Hepatocyte (in vitro differentiated cells): Measurements from ENCODE around the gene TAF4. TPM values are rescaled to one million over a fixed set of nuclear protein-coding genes. Genes with fewer than 3 reads are reported as not detected.

Source experiments
- DNase-seq: peaks from one replicate; pipeline ENCODE4 v3.0.0-alpha.2; 2016; ENCODE audit warnings: low spot score
- H2AFZ ChIP-seq: fragments of 200-600 bp; sonication (generic); 2 replicates; pipeline ENCODE4 v1.6.0; 2016; ENCODE audit warnings: antibody characterized with exemption, mild to moderate bottlenecking
- H3K27ac ChIP-seq: fragments of 200-600 bp; sonication (generic); 2 replicates; pipeline ENCODE4 v1.5.1; 2016; ENCODE audit warnings: mild to moderate bottlenecking
- H3K27me3 ChIP-seq: fragments of 200-600 bp; sonication (generic); 2 replicates; pipeline ENCODE4 v1.6.1; 2016
- H3K36me3 ChIP-seq: fragments of 200-600 bp; sonication (generic); replicated peaks from 2 replicates; pipeline ENCODE4 v1.5.1; 2016; ENCODE audit warnings: low read depth; ENCODE audit not compliant: insufficient read depth
- H3K4me1 ChIP-seq: fragments of 200-600 bp; sonication (generic); 2 replicates; pipeline ENCODE4 v1.5.1; 2016; ENCODE audit warnings: mild to moderate bottlenecking, moderate library complexity; ENCODE audit not compliant: insufficient read depth
- H3K4me2 ChIP-seq: fragments of 200-600 bp; sonication (generic); 2 replicates; pipeline ENCODE4 v1.6.0; 2016
- H3K4me3 ChIP-seq: fragments of 200-600 bp; sonication (generic); 2 replicates; pipeline ENCODE4 v1.5.1; 2016; ENCODE audit warnings: mild to moderate bottlenecking
- H3K79me2 ChIP-seq: fragments of 200-600 bp; sonication (generic); 2 replicates; pipeline ENCODE4 v1.6.0; 2017; ENCODE audit warnings: mild to moderate bottlenecking
- H3K9me2 ChIP-seq: fragments of 200-600 bp; sonication (generic); replicated peaks from 2 replicates; pipeline ENCODE4 v1.6.0; 2017; ENCODE audit warnings: mild to moderate bottlenecking; ENCODE audit not compliant: insufficient read depth
- H3K9me3 ChIP-seq: fragments of 200-600 bp; sonication (generic); 2 replicates; pipeline ENCODE4 v1.5.1; 2016; ENCODE audit warnings: low read depth, mild to moderate bottlenecking
- H4K20me1 ChIP-seq: fragments of 200-600 bp; sonication (generic); 2 replicates; pipeline ENCODE4 v1.6.0; 2016; ENCODE audit warnings: mild to moderate bottlenecking; ENCODE audit not compliant: insufficient read depth, poor library complexity, severe bottlenecking
- EZH2 ChIP-seq: fragments of 200-600 bp; sonication (generic); IDR thresholded peaks from 2 replicates; pipeline ENCODE4 v1.6.1; 2016; ENCODE audit warnings: antibody characterized with exemption, mild to moderate bottlenecking, borderline replicate concordance
- EZH2phosphoT487 ChIP-seq: fragments of 200-600 bp; sonication (generic); IDR thresholded peaks from one replicate; pipeline ENCODE4 v1.6.1; 2018; ENCODE audit warnings: antibody characterized with exemption, mild to moderate bottlenecking, low read depth, moderate library complexity; ENCODE audit not compliant: unreplicated experiment, severe bottlenecking
- WGBS: methylation state at CpG from one replicate; pipeline ENCODE4 v1.1.6; 2016; ENCODE audit warnings: low lambda C conversion rate; ENCODE audit errors: missing lambda C conversion rate; 5-methylcytosine and 5-hydroxymethylcytosine counted together
- polyA plus RNA-seq: library from polyadenylated mRNA; unstranded; fragments of >200 nt; fragmentation: Nextera tagmentation; extraction: Ambion mirVana; gene quantifications from 2 replicates; pipeline ENCODE4 v1.2.1, GENCODE V29; 2016
- total RNA-seq: library from RNA; depleted of rRNA; stranded (reverse); fragments of >200 nt; gene quantifications from 2 replicates; pipeline ENCODE4 v1.2.3, GENCODE V29; 2014
- TF ChIP-seq, protein P1 (sequence below): fragments of 200-600 bp; sonication (generic); IDR thresholded peaks from 2 replicates; pipeline ENCODE4 v1.5.1; 2016; ENCODE audit warnings: antibody characterized with exemption, mild to moderate bottlenecking; ENCODE audit not compliant: poor library complexity

Gene TAF4
- total and polyA plus RNA-seq, 2 experiments from 2014 or later, result 2.9 to 6.6 TPM

DNA sequence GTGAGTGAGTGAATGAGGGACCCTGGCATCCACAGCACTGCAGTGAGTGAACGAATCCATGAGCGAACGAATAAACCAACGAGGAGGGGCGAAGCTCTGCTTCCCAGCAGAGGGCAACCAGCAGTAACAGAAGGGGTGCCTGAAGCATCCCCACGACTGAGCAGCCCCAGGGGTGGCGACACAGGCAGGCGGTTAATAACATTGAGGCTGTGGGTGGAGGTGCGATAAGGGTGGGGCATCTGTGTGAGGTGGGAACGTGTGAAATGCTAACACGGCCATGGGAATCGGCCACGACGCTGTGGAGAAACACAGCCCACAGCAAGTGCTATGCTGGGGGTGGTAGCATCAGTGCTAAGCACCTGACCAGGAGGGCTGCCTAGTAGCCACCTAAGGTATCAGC, 75.9 kb downstream of the TAF4 start:
- no peaks in the 10 kb centered on the region for H3K36me3 ChIP-seq
- DNase-seq, result no peak

DNA sequence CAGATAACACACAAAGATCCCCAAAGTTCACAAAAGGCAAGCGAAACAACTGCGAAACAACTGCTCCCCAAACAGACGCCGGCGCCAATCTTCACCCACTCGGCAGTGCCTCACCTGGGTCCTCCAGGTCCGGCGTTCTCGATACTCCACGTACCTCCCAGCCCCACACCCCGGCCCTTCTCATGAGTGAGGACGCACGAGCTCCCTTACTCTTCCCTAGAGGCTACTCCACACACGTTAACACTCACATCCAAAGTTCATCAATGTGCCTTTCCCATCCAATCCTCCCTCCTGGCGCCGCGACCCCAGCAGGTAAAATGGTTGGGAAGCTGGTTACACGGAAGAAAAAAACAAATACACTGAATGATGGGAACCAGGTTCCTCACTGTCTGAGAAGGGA, 77.0 kb downstream of the TAF4 start:
- H3K36me3 ChIP-seq, result no peaks in the 10 kb centered on the region

More for the DNA sequence above, 75.9 kb downstream of the TAF4 start:
- H3K27me3 ChIP-seq, result no peaks in the 10 kb centered on the region
- TF ChIP-seq EZH2 (no peak), EZH2phosphoT487 (no peak)
- TF ChIP-seq, protein P1, sequence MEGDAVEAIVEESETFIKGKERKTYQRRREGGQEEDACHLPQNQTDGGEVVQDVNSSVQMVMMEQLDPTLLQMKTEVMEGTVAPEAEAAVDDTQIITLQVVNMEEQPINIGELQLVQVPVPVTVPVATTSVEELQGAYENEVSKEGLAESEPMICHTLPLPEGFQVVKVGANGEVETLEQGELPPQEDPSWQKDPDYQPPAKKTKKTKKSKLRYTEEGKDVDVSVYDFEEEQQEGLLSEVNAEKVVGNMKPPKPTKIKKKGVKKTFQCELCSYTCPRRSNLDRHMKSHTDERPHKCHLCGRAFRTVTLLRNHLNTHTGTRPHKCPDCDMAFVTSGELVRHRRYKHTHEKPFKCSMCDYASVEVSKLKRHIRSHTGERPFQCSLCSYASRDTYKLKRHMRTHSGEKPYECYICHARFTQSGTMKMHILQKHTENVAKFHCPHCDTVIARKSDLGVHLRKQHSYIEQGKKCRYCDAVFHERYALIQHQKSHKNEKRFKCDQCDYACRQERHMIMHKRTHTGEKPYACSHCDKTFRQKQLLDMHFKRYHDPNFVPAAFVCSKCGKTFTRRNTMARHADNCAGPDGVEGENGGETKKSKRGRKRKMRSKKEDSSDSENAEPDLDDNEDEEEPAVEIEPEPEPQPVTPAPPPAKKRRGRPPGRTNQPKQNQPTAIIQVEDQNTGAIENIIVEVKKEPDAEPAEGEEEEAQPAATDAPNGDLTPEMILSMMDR, result no peak
- no peaks in the 10 kb centered on the region for H3K4me1 ChIP-seq
- no peaks in the 10 kb centered on the region for H3K9me2 ChIP-seq
- H3K4me2 ChIP-seq, result no peak overlapping the region
- H2AFZ ChIP-seq, result no peak overlapping the region
- H4K20me1 ChIP-seq, result no peaks in the 10 kb centered on the region
- H3K79me2 ChIP-seq, result no peaks in the 10 kb centered on the region
- WGBS, result 94% methylated on average over 14 of the region's 14 CpGs
- peaks cover 16% of the 10 kb centered on the region for H3K9me3 ChIP-seq
- H3K4me3 ChIP-seq, result no peak overlapping the region
- no peak overlapping the region for H3K27ac ChIP-seq

DNA sequence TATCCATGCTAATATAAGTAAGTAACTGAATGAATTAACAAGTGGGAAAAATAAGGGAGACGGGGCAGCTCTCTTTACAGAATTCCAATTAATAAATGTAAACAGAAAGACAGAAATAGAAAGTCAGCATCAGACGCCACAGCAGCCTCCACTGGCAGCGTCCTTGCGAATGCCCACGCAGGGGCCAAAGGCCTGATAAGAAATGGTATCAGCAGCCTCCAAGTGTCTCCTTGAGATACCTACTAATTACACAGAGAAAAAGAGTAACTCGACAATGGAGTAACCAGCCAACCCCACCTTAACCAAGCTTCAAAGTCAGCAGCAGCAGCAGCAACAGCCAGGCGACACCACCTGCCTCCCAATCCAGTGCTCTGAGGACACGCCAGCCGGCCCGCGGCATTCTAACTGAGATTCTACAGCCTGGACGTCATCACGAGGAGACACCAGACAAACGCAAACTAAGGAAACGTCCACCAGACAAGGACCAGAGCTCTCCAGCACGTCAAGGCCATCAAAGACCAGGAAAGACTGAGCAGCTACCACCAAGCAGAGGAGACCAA, 78.8 kb downstream of the TAF4 start:
- no peaks in the 10 kb centered on the region for H3K79me2 ChIP-seq
- no peak overlapping the region for H2AFZ ChIP-seq
- H3K36me3 ChIP-seq, result no peaks in the 10 kb centered on the region
- H3K27me3 ChIP-seq, result no peaks in the 10 kb centered on the region
- H3K4me1 ChIP-seq, result no peaks in the 10 kb centered on the region
- H3K4me2 ChIP-seq, result no peak overlapping the region
- 93% methylated on average over 16 of the region's 16 CpGs for WGBS
- no peak for DNase-seq
- no peak overlapping the region for H3K27ac ChIP-seq
- TF ChIP-seq, protein P1, result no peak
- TF ChIP-seq EZH2, result no peak
- no peak for TF ChIP-seq EZH2phosphoT487
- H3K9me3 ChIP-seq, result peaks cover 9% of the 10 kb centered on the region
- H3K9me2 ChIP-seq, result no peaks in the 10 kb centered on the region
- H3K4me3 ChIP-seq, result no peak overlapping the region
- no peaks in the 10 kb centered on the region for H4K20me1 ChIP-seq

More for the DNA sequence above, 77.0 kb downstream of the TAF4 start:
- Histone ChIP-seq H3K4me1 (no peaks in the 10 kb centered on the region), H3K9me2 (no peaks in the 10 kb centered on the region), H3K4me3 (no peak overlapping the region), H3K9me3 (peaks cover 16% of the 10 kb centered on the region), H3K27me3 (no peaks in the 10 kb centered on the region), H3K79me2 (no peaks in the 10 kb centered on the region), H4K20me1 (no peaks in the 10 kb centered on the region), H3K4me2 (no peak overlapping the region), H2AFZ (no peak overlapping the region), H3K27ac (no peak overlapping the region)
- DNase-seq, result no peak
- TF ChIP-seq, protein P1, result no peak
- TF ChIP-seq EZH2phosphoT487 (no peak), EZH2 (no peak)
- WGBS, result 93% methylated on average over 18 of the region's 18 CpGs
